ENCODE data around the gene PHF8. TPM values are rescaled to one million over a fixed set of nuclear protein-coding genes. Genes with fewer than 3 reads are reported as not detected.

The PHF8 gene
- polyA plus RNA-seq (ENCODE audit: insufficient read length in 4 of 4), result 10 to 100 TPM; 27.1 to 35.0 (median 28.5) TPM

DNA sequence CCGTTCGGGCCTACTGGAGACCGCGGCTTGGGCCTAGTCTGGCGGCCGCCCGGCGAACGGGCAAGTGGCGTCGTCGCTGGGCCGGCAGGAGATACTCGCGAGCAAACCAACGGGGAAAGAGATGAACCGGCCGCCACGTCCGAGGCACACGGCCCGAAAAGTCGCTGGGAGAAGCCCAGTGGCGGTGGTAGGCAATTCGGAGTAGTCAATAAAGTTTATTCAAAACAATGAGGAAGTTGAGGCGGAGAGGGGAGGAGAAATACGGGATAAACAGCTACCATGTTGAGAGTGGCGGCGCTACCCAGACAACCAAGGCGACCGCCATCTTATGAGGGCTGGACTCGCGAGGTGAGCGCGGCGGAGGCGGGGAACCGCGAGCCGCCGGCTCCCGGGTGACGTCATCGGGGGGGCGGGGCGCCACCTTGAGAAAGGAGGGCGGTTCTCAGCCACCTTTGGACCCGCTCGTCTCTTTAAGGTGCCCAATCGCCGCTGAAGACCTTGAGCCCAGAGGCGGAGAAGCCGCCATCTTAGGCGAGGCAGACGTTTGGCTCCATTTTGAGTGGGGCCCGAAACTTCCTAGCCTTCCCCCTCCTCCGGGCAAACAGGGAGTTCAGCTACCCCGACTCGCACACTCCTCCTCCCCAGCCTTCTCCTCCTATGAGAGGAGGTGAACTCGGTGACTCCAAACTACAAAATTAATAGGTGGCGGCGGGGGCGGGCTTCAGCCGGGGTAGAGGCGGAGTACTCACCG, at the start of gene PHF8:
PHF8 (minus strand) TSS at position 348 of the 751 bp plus-strand sequence. CDS start 1,745 bp downstream, outside the sequence.
- peak; percentile 77 to 88 (median 82) for DNase-seq (ENCODE audit: low read depth in 4 of 4, low spot score in 3 of 4)

DNA sequence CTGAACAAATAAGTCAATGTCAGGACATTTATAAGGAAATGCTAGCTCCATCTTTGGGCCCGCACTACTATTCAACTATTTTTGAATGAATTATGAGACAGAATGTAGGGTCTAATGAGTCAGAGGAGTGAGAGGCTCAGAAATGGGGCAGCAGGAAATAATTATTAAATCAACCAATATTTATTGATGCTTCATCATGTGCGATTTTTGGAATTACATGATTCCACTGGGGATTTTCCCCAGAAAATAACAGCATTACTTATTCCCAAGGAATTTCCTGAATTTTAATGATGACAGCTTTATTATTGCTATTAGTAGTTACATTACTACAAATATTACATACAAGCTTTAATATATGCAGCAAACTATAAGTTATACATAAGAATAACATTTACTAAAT, 49.3 kb upstream of the PHF8 start:
- DNase-seq (ENCODE audit: low read depth in 4 of 4, low spot score in 3 of 4), result no peak

DNA sequence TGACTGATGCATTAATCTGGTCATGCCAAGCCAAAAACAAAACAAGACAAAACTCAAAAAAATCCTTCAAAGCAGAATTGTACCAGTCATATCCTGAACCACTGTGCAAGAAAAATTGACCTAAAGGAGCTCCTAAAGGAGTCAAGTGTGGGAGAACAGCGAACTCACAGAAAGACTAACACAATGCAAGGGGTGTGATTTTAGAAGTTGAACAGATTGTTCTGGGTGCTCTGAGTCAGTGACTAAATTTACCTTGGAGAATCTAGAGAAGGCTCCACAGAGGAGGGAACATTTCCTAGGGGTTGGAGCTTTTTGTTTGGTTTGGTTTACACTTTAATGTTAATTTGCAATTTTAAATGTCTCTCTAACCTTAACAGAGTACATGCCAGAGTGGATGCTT, 48.9 kb upstream of the PHF8 start:
- no peak for DNase-seq (ENCODE audit: low read depth in 4 of 4, low spot score in 3 of 4)

DNA sequence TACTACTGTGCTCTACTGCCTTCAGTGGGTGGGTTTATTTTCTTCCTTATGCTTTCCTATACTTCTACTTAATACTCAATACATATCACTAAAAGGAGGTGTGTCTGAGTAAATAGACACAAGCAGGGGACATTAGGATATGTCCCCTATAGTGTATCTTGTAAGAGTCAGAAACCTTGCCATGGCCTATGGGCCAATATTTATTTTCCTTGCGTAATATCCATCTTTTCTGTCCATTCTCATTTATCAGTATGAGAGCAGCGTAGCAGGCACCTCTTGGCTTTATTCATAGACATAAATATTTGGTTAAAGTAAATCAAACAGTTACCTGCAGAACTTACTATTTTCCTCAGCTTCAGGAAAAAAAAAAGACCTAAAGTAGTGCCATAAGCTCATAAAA, 46.6 kb upstream of the PHF8 start:
- DNase-seq (ENCODE audit: low read depth in 4 of 4, low spot score in 3 of 4), result no peak

DNA sequence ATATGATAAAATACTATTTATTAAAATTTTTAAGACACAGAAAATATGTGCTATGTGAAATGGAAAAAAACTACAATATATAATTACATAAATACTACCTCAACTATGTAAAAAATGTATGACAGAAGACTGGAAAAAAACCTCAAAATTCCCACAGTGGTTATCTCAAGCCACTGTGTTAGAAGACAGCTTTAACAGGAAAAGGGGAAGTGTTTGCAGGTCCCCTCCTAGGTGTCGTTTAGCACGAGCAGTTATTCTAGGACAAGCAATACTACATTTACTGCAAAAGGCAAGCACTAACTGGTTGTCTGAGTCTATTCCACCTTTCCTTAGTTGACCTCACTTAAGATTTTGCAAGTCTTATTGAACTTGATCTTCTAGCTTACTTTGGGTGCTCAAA, 44.9 kb upstream of the PHF8 start:
- DNase-seq (ENCODE audit: low read depth in 4 of 4, low spot score in 3 of 4), result no peak

DNA sequence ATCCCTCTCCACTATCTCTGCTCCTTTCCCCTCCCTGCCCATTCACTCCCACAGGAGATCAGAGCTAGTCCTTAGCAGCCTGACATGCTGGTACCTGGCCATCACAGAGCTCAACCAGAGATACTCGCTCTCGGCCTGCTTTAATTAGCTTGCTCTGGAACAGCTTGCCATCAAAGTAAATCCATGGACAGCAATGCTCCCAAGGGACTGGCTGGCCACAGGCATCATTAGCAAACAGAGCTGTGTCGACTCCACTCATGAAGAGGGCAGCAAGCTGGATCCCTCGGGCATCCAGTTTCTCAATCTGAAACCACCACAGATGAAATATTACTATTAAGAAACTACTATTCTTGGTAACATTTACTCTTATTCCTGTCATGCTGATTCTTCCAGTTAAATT, 43.4 kb upstream of the PHF8 start:
- no peak for DNase-seq (ENCODE audit: low read depth in 4 of 4, low spot score in 3 of 4)

DNA sequence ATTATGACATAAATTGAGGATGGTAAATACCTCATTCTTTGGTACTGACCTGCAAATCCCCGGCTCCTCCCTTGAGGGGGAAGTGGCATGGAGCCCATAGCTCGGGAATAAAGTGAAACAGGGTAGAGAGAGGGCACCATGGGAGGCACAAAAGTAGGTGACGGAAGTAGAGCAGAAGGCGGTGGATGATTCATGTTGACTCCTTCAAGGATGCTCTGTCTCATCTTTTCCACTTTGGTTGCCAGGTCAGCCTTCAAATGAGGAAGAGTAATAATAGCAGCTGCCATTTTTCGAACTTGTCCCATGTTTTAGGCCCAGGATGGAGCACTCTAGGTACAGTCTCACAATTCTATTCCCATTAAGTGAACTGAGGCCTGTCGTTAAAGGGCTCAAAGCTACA, 41.4 kb upstream of the PHF8 start:
- no peak for DNase-seq (ENCODE audit: low read depth in 4 of 4, low spot score in 3 of 4)

DNA sequence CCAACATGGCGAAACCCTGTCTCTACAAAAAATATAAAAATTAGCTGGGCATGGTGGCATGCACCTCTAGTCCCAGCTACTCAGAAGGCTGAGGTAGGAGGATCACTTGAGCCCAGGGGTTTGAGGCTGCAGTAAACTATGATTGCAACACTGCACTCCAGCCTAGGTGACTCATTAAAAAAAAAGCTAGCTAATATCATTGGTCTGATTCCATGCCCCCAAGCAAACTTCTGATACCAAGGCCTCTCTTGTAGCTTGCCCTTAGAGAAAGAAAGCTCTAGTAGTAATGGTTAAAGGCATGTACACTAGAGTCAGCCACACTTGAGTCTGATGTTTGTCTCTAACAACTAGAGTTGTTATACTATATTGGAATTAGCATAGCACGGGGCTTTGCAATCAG, 32.6 kb upstream of the PHF8 start:
- DNase-seq (ENCODE audit: low read depth in 4 of 4, low spot score in 3 of 4), result no peak

DNA sequence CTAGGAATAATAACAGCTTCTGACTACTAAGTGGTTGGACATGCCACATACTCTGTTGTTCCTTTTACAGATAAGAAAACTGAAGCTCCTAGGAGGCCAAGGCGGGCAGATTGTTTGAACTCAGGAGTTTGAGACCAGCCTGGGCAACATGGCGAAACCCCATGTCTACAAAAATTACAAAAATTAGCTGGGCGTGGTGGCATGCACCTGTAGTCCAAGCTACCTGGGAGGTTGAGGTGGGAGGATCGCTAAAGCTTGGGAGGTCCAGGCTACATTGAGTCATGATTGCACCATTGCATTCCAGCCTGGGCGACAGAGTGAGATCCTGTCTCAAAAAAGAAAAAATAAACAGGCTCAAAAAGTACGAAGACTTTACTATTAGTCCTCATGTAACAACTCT, 30.6 kb upstream of the PHF8 start:
- DNase-seq (ENCODE audit: low read depth in 4 of 4, low spot score in 3 of 4), result no peak

DNA sequence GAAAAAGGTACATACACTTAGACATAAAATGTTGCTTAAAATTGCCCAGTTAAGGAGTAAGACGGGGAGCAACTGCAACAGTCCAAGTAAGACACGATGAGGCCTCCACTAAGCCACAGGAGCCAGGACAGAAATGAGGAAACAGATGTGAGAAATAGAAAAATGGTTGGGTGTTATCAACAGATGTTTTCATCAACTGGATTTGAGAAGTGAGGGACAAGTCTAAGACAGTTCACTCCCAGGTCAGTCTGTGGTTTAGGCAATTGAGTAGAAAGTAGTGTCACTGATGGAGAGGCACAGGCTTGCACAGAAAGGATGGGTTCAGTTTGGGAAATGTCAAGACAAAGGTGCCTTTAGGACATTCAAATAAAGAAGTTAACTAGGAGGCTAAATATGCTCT, 23.5 kb upstream of the PHF8 start:
- no peak for DNase-seq (ENCODE audit: low read depth in 4 of 4, low spot score in 3 of 4)

DNA sequence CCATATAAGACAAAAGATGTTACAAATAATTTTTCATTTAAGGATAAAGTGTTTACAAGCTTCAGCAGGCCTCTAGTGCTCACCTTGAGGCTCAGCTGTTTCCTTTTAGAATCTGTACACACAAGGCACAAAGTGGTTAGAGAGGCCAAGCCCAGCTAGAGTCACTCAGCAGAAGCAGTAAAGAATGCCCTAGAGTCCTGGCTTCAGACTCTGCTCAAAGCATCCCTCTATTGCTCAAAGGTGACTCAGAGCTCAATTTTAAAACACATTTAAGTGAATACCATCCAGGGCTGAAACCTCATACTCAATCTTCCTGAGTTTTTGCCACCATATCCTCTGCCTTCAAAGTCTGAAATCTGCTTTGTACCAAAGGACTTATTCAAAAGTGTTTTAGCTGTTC, 22.6 kb upstream of the PHF8 start:
- DNase-seq (ENCODE audit: low read depth in 4 of 4, low spot score in 3 of 4), result no peak

DNA sequence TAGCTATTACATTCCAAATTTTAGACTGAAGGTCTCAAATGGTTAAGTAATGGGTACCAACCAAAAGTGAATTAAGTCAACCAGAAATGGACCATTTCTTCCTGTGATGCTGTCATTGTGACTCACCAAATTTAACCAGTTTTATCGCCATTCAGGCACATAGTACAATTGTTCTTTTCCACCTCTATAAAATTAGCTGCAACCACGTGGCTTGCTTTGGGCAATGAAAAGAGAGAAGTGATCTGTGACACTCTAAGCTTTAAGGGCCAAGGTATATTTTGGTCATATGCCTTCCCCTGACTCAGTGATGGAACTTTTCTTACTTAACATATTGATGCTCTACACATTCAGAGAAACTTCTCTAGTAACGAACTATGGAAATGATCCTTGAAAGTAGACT, 20.3 kb upstream of the PHF8 start:
- no peak for DNase-seq (ENCODE audit: low read depth in 4 of 4, low spot score in 3 of 4)

DNA sequence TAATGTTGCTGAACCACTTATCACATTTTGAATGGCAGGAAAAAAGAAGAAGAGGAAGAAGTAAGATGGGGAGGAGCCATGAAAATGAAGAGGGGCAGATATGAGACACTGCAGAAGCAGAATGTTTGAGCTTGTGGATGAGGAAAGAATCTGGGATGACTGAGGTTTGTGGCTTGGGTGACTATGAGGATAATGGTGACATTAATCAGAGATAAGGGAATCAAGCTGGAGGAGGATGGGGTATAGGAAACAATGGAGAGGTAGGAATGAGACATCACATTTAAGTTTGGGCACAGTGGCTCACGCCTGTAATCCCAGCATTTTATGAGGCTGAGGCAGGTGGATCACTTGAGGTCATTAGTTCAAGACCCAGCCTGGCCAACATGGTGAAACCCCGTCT, 19.1 kb upstream of the PHF8 start:
- no peak for DNase-seq (ENCODE audit: low read depth in 4 of 4, low spot score in 3 of 4)

DNA sequence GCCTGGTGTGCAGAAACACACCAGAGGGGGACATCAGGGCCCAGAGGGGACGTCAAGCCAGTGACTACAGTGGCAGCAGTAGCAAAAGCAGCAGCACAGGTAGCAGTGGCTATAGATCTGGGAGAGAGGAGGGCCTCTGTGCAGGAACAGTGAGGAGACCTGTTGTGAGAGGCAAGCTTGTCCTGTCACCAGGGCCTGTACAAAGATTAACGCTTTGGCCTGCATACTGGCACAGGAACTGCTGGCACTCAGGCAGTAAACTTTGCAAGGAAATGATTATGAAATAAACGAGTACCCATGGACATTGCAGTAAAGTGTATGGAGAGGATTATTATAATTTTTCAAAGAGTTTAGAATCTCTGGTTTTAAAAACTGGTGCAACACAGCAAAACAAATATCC, 5.5 kb upstream of the PHF8 start:
- DNase-seq (ENCODE audit: low read depth in 4 of 4, low spot score in 3 of 4), result no peak

DNA sequence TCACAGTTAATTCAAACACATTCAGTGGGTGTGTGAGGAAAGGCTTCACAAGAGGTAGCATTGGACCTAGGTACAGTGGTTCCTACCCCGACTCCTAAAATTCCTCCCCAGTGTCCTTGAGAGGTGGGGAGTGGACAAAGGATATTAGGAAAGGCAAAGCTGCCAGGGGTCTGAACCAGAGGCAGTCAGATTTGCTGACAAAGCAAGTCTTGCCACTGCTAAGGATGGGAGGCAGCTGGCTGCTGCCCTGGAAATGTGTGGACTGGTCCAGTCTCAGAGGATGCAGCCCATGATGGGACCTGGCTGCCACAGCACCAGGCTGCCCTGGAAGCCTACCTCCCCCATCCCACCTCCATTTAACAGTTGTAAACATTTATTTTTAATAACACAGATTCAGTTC, 4.1 kb upstream of the PHF8 start:
- DNase-seq (ENCODE audit: low read depth in 4 of 4, low spot score in 3 of 4), result no peak

DNA sequence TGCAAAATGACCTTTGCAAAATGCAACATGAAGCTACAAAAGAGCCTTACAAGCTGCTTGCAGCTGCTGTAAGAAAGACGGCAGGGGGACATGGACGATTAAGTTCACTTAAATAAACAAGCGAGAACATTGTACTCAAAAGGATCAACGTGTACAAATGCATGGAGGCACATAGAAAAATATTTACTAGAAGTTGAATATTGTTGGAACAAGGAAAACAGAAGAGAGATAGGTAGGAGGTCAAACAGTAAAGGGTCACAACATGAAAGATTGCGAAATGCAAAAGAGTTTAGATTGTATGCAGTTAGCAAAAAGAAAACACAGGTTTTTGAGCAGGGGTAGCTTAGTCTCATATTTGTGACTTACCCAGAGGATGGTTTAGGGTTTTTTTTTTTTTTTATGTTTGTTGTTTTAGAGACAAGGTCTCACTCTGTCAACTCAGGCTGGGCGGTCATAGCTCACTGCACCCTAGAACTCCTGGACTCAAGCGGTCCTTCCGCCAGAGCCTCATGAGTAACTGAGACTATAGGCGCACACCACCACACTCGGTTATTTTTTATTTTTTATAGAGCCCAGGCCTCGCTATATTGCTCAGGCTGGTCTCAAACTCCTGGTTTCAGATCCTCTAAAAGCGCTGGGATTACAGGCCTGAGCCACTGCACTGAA, 1.4 kb upstream of the PHF8 start:
- peak in 2 of 4 donors; percentile 1 to 12 for DNase-seq (ENCODE audit: low read depth in 4 of 4, low spot score in 3 of 4)

DNA sequence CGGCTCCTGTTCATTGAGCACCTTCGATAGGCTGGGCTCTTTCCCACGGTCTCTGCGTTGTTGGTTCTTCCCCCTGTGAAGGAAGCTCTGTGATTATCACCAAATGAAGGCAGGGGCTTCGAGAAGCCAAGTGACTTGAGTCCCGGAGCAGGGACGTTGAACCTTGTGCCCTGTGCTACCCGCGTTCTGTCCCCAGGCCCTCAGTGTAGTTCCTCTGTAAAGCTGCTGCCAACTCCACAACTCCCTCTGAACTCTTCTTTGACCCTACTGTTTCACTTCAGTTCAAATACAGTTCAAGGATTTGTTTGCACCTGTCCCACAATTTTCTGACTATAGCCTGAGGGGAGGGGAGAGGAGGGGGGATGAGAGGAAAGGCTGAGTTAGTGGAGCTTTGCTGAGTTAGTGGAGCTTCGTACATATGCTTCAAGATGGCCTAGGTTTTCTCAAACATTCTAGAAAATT, 635 bp upstream of the PHF8 start:
- peak in 1 of 4 donors; percentile 41 for DNase-seq (ENCODE audit: low read depth in 4 of 4, low spot score in 3 of 4)

DNA sequence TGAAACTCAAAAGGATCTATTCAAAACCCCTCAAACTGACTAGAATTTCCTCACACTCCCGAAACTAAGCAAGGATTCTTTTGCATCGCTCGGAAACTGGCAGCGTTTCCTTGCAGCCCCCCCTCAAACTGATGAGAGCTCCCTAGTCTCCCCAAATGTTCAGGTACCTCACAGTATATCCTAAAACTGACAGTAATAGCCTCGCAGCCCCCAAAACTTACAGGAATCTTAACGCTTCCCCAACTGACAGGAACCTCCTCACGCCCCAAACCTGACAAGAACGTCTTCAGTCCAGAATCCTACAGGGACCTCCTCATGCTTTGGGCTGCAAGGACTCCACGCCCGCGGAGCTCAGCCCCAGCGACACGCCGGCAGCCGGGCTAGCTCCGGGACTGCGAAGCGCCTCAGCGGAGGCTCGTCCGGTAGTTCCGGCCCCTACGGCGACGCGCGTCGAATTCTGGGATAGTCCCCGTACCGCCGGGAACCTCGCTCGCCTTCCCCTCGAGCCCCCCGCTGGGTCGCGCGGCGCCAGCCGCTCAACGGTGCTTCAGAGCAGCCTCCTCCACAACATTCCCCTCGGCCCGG, 640 bp downstream of the PHF8 start:
- peak in 2 of 4 donors; percentile 3 to 4 for DNase-seq (ENCODE audit: low read depth in 4 of 4, low spot score in 3 of 4)

DNA sequence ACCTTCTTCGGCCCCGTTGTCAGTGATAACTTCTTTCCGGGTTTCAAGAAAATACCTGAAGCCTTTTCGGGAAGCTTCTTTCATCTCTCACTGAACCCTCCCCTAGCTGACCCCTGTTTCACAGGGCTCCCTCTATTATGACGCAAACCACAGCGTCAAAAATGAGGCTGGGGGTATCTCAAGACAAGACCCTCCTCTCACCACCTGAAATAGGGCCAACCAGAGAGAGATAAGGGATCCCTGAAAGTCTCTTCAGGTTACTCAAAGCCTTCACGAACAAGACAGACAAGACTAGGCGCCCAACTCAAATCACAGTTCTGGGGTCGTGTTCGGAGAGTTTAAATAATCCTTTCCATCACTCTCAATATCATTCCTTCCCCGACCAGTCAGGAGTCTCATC, 1.2 kb downstream of the PHF8 start:
- peak in 2 of 4 donors; percentile 2 to 10 for DNase-seq (ENCODE audit: low read depth in 4 of 4, low spot score in 3 of 4)

DNA sequence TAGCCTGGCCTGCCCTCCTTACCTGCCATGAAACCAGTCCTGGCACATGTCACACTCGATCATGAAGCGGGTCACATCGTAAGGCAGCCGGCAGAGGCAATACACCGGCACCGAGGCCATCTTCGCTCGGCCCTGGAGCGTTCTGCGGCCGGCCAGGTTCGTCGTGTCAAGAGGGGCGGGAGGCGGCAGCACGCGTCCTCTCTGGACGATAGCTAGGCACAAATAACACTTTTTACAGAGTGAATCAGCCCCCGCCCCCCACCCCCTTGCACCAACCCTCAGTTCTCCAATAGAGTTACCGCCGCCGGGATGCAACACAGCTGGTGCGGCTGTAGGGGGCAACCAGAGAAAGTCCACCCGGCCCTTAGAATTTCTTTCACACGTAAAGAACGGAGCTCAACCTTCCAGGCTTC, 1.7 kb downstream of the PHF8 start:
- peak in 2 of 4 donors; percentile 7 to 34 for DNase-seq (ENCODE audit: low read depth in 4 of 4, low spot score in 3 of 4)

DNA sequence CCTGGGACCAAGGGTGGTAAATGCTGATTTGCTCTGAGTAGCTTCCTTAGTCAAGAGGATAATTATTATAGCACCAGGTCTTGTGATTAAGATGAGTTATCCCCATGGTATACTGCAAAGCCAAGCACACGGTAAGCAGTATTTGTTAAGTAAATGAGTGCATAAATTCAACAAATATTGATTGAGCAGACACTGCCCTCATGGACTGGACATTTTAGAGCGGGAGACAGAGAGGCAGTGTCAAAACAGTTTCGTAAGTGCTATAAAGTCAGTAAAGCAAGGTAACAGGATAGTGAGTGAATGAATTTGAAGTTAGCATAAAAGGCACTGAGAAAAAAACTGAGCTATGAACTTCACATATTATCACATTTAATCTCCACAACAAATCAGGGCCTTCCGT, 13.9 kb downstream of the PHF8 start:
- no peak for DNase-seq (ENCODE audit: low read depth in 4 of 4, low spot score in 3 of 4)
